Upper lobe of left lung (tissue), 4 donors: ENCODE data around the gene SPRED2.

ENCODE experiments used
- CTCF ChIP-seq, 6 experiments: fragments of 450-650 bp in 4 of 6; fragments of 200-600 bp in 2 of 6; sonication (generic) in 2 of 6; IDR thresholded peaks; one replicate each; pipeline ENCODE4 v1.5.1; 2016 to 2019; ENCODE audit warnings: antibody characterized with exemption in 6 of 6
- EP300 ChIP-seq, 4 donors: sonication (generic); formaldehyde crosslinking; IDR thresholded peaks; one replicate each; pipeline ENCODE4 v1.5.1; 2017; ENCODE audit warnings: antibody characterized with exemption in 4 of 4, control low read depth in 2 of 4
- POLR2A ChIP-seq, 4 donors: fragments of 450-650 bp; IDR thresholded peaks; one replicate each; pipeline ENCODE4 v1.5.1; 2016 to 2017; ENCODE audit warnings: antibody characterized with exemption in 4 of 4, mild to moderate bottlenecking in 2 of 4
- POLR2AphosphoS5 ChIP-seq, 2 donors: sonication (generic); formaldehyde crosslinking; IDR thresholded peaks; one replicate each; pipeline ENCODE4 v1.5.1; 2017; ENCODE audit warnings: antibody characterized with exemption in 2 of 2

GRCh38 chr2:65374575-65374974 lies 57.8 kb downstream of the SPRED2 start:
- TF ChIP-seq CTCF (IDR thresholded peaks at IDR 0.05) (no peak), POLR2AphosphoS5 (IDR thresholded peaks at IDR 0.05) (no peak), POLR2A (IDR thresholded peaks at IDR 0.05) (no peak), EP300 (IDR thresholded peaks at IDR 0.05) (no peak)
